AG09309 (cell line): ENCODE data around the gene TSSK2.

ENCODE experiments used
- DNase-seq: peaks from one replicate; pipeline ENCODE4 v3.0.0-alpha.2; 2010; ENCODE audit warnings: low read depth
- H3K4me3 ChIP-seq: 2 replicates; pipeline ENCODE4 v1.5.1; 2011; ENCODE audit warnings: mild to moderate bottlenecking, low read depth, low read length, moderate library complexity; ENCODE audit not compliant: control insufficient read depth
- CTCF ChIP-seq: IDR thresholded peaks from 2 replicates; pipeline ENCODE4 v1.5.1; 2011; ENCODE audit warnings: mild to moderate bottlenecking, low read depth, low read length, inconsistent platforms; ENCODE audit not compliant: insufficient read depth, control insufficient read depth; ENCODE audit errors: missing control alignments

The TSSK2 gene

GRCh38 chr22:19169002-19169946, 38.2 kb downstream of the TSSK2 start:
- no peak for TF ChIP-seq CTCF
- peak overlapping the region; percentile 37 for H3K4me3 ChIP-seq
- no peak for DNase-seq

- H3K4me3 ChIP-seq, result no peak overlapping the region; the same call in none of the 2 replicates
- no peak for TF ChIP-seq CTCF
- no peak for DNase-seq
Observed at GRCh38 chr22:19169947-19170318, 38.8 kb downstream of the TSSK2 start.

- TF ChIP-seq CTCF, result no peak
Observed at GRCh38 chr22:19172213-19173046, 41.3 kb downstream of the TSSK2 start.

GRCh38 chr22:19173047-19174035, 42.2 kb downstream of the TSSK2 start:
- no peak for DNase-seq
- no peak for TF ChIP-seq CTCF
- H3K4me3 ChIP-seq, result peak overlapping the region; percentile 95

More at GRCh38 chr22:19172213-19173046, 41.3 kb downstream of the TSSK2 start:
- peak overlapping the region; percentile 95 for H3K4me3 ChIP-seq
- no peak for DNase-seq

- H3K4me3 ChIP-seq, result no peak overlapping the region
- peak; percentile 29 for DNase-seq
Observed at GRCh38 chr22:19174106-19175025, 43.3 kb downstream of the TSSK2 start.

More at GRCh38 chr22:19174106-19175025, 43.3 kb downstream of the TSSK2 start:
- no peak for TF ChIP-seq CTCF
